GM12801 (cell line): ENCODE measurements around the gene RCSD1.

Source experiments
- TF ChIP-seq, protein P1 (sequence below): IDR thresholded peaks from one replicate; pipeline ENCODE4 v1.5.1; 2011; ENCODE audit warnings: control low read depth; ENCODE audit not compliant: insufficient read length; ENCODE audit errors: extremely low read depth

The RCSD1 gene

DNA sequence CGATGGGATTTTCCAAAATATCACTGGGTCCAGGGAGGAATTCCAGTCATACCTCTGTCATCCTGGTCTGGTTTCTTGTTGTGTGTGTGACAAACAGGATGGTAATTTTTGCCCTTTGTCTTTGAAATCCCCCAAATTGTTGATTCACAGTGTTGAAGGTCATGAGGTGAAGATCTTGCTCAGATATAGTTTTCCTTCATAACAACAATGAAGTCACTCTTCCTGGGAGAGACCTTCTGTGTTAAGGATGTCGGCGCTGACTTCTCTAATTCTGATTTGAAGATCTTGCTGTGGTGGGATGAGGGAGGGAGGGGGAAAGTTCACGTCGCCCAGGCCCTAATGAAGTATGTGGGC is 59.5 kb downstream of the RCSD1 start:
- TF ChIP-seq, protein P1, sequence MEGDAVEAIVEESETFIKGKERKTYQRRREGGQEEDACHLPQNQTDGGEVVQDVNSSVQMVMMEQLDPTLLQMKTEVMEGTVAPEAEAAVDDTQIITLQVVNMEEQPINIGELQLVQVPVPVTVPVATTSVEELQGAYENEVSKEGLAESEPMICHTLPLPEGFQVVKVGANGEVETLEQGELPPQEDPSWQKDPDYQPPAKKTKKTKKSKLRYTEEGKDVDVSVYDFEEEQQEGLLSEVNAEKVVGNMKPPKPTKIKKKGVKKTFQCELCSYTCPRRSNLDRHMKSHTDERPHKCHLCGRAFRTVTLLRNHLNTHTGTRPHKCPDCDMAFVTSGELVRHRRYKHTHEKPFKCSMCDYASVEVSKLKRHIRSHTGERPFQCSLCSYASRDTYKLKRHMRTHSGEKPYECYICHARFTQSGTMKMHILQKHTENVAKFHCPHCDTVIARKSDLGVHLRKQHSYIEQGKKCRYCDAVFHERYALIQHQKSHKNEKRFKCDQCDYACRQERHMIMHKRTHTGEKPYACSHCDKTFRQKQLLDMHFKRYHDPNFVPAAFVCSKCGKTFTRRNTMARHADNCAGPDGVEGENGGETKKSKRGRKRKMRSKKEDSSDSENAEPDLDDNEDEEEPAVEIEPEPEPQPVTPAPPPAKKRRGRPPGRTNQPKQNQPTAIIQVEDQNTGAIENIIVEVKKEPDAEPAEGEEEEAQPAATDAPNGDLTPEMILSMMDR: no peak

DNA sequence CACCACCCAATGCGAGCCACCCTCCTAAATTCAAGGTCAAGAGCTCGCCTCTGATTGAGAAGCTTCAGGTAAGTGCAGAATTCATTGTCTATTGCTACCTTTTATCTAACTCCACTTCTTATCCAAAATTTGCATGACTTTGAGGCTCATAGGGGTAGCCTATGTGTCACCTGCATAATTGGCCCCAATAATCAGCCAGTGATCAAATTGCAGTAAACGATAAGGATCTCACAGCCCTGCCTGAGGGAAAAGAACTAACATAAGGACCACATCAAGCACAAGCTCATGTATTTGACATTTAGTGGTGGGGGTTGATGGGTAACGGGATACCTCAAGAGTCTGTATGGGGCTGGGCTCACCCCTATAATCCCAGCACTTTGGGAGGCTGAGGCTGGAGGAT is 60.0 kb downstream of the RCSD1 start:
- TF ChIP-seq, protein P1: no peak

DNA sequence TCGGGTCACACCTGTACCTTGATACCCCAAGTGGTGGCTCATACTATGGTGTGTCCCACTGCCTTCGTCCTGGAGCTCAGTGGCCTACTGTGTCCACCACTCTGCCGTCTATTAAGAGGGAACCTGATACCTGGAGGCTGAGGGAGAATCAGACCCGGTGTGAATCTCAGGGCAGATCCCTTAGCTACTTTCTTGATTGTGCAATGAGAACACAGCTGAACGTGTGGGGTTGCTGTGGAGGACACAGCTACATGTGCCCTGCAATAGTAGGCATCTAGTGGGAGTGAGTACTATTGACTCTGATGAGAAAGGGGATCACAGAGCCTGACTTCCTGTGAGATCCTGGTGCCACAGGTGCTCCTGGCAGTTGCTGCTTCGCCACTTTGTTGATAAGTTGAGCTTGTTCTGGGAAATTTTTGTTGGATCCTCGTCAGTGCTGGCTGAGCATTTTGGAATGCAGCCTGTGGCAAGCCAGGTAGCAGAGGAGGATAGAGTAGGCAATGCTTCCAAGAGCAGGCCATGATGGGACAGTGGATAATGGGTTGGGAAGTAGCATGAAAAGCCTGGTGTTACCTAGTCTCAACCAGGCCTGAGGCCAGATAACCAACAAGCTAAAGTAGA is 63.5 kb downstream of the RCSD1 start:
- TF ChIP-seq, protein P1: no peak

DNA sequence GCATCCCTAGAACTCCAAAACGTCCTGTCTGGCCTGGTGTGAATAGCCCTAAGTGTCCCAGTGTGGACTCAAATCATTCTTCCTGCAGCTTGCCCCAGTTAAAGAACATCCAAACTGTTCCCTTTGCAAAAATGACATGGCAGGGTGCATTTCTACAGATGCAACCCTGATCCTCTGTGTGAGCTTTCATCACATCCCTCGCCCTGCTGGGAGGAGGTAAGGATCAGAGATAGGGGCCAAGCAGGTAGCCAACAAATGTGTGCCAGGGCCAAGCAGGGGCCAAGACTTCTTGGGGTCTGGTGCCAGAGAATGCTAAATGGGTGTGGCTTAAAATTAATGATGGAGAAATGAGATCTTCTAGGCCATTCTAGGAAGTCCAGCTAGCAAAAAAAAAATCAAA is 64.7 kb downstream of the RCSD1 start:
- TF ChIP-seq, protein P1: no peak

DNA sequence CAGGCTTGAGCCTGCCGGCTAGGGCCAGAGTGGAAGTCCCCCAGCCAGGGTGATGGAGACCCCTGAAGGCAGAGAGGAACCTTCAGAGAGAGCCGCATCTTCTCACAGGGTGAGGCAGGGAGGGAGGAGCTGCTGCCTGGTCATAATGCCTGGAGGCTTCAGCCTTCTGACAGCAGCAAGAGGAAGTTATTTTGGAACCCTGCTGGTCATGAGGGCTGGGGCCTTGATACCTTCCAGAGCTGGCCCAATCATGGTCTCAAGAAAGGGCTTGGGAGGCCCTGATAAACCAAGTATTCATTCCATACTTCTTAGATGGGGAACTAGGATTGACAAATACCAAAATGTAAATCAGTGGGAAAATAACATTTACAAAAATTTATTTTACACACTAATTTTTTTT is 65.1 kb downstream of the RCSD1 start:
- TF ChIP-seq, protein P1: no peak

DNA sequence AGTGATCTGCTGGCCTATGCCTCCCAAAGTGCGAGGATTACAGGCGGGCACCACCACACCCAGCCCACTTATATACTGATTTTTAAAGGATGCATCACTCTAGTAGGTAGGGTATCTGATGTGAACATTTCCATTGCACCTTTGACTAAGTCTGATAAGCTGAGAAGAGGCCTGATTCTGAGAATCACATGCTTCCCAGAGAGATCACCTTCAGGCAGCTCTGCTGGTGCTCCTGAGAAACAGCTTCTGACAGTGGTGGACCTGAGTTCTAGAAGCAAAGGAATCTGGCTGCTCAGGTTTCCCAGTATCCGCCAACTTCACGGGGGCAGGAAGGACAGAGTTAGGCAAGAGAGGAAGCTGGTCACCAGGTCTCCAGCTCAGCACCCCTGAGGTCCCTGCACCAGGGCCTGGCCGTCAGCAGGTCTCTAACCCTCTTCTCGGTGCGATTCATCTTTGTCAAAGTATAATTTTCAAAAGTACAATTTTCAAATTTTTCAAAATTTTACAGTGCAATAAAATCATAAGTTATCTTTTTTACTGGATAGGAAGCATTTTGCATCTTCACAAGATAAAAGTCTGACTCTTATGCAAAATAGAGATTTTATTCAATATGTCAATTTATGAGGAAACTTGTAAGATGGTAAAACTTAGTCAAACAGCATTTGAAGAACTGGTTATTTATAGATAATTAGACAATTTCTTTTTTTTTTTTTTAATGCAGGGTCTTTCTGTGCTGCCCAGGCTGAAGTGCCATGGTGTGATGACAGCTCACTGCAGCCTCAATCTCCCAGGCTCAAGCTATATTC is 65.9 kb downstream of the RCSD1 start:
- TF ChIP-seq, protein P1: no peak

DNA sequence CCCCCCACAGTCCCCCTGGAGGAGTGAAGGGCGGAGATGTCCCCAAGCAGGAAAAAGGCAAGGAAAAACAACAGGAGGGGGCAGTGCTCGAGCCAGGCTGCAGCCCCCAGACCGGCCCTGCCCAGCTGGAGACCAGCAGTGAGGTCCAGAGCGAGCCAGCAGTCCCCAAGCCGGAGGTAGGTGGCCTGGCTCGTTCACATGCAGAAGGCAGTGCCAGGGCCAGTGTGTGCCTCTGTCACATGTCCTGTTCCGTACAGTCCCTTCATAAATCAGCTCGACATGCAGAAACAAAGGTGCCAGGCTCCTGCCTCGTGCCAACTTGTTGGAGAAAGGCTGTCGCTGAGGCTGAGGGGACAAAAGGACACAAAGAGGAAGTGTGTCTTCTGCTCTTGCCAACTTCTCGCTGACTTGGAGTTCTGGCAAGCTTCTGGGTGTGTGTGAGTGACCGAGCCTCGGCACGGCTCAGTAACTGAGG is 67.7 kb downstream of the RCSD1 start:
- TF ChIP-seq, protein P1: no peak
